HG03520 (cell line): ENCODE results near the gene OR5H14.
"Not testable (repeated sequence)": the region's sequence is repeated elsewhere in the genome, so short reads cannot be mapped to it uniquely, and the experiment has no call there.

Experiments used
- ATAC-seq: cut with Tn5 transposase; IDR thresholded peaks from one replicate; pipeline ENCODE4 v1.9.1; 2021; ENCODE audit warnings: mild to moderate bottlenecking, moderate library complexity; ENCODE audit not compliant: unreplicated experiment

Gene OR5H14

DNA sequence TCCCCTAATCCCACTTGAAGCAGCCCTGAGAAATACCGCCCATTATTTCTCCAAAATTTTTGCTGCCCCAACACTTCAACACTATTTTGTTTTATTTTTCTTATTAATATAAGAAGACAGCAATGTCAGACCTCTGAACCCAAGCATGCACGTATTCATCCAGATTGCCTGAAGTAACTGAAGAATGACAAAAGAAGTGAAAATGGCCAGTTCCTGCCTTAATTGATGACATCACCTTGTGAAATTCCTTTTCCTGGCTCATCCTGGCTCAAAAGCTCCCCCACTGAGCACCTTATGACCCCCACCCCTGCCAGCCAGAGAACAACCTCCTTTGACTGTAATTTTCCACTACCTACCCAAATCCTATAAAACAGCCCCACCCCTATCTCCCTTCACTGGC lies 49.0 kb downstream of the OR5H14 start:
- ATAC-seq: not testable (repeated sequence)

DNA sequence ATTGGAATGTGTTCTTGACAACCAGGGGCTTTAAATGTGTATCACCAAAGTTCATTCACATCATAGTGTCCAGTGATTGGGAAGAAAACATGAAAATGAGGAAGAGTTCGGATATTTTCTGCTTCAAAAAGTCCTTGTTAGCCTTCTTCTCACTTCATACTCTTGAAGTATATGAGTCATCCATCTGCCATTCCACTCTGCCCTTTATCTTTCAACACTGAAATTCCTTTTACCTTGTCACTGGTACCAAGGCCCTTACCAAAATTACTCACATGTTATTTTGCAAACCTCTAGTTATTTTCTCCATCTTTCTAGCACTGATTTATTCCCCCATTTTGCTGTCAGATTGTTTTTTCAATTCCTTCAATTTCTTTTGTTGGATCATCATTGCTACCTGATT lies 51.7 kb downstream of the OR5H14 start:
- no peak for ATAC-seq
